ENCODE results near the gene SLC1A5.

The SLC1A5 gene

DNA sequence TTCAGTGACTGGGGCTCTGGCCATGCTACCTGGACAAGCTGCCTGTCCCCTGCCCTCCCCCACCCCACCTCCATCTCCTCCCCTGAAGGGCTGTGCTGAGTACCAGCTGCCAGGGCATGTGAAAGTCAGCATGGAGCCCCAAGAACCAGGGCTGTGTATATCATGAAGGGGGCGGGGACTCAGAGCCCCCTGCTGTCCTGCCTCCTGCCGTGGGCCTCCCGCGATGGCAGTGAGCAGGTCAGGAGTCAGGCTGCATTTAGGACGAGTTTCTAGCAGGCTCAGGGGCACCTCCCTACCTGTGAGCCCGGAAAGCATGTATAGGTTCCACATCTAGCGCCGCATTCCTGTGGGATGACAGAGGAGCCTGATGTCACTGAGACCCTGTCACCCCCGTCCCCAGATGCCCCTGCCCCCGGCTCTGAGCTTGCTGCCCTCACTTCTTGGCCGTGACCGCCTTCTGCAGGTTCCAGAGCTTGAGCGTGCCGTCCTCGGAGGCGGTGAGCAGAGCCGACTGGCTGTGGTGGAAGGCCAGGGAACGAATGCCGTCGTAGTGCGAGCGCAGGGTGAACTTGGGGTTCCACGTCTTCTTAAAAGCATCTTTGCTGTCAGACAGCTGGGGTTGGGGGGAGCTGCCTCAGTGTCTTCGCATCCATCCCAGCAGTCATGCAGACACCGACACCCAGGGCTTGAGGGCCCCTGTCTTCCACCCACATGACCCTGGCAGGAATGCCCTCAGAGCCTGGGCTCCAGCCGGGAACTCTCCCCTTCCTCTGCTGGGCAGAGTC lies 63.2 kb downstream of the SLC1A5 start:
- no peak for DNase-seq (ENCODE audit: low read depth)

Data from activated T-cell treated with anti-CD3 and anti-CD28 coated beads for 24 hours (primary cell).